SK-N-SH treated with all-trans-retinoic acid at 6 μM for 48 hours (cell line): ENCODE results near the gene GNAT3.

ENCODE experiments used
- PATZ1 ChIP-seq: fragments of 250-450 bp; sonication (Bioruptor Pico); IDR thresholded peaks from 2 replicates; pipeline ENCODE4 v1.8.0; 2020; ENCODE audit warnings: mild to moderate bottlenecking, moderate library complexity, borderline replicate concordance
- RARB ChIP-seq: fragments of 250-450 bp; sonication (Bioruptor Pico); IDR thresholded peaks from 2 replicates; pipeline ENCODE4 v1.8.0; 2021; ENCODE audit warnings: mild to moderate bottlenecking, moderate library complexity
- ZNF70 ChIP-seq: fragments of 450-650 bp; formaldehyde crosslinking; IDR thresholded peaks from 2 replicates; pipeline ENCODE4 v1.5.0; 2020; ENCODE audit warnings: mild to moderate bottlenecking, moderate library complexity

GRCh38 chr7:80429181-80429580, 82.7 kb downstream of the GNAT3 start:
- TF ChIP-seq PATZ1 (no peak), RARB (no peak), ZNF70 (CRISPR knock-in tag) (no peak)
